Kidney capillary endothelial cell (primary cell): ENCODE results near the gene VIPR2.
"Not testable (repeated sequence)": the region's sequence is repeated elsewhere in the genome, so short reads cannot be mapped to it uniquely, and the experiment has no call there.

Experiments used
- DNase-seq: peaks from one replicate; pipeline ENCODE4 v3.0.0-alpha.2; 2018; ENCODE audit warnings: low spot score

The VIPR2 gene

GRCh38 chr7:159091480-159092475 is 52.9 kb downstream of the VIPR2 start:
- no peak for DNase-seq

GRCh38 chr7:159091041-159091440 is 53.6 kb downstream of the VIPR2 start:
- no peak for DNase-seq

- DNase-seq = no peak
These were observed 56.4 kb downstream of the VIPR2 start for GRCh38 chr7:159088016-159088865.

DNA sequence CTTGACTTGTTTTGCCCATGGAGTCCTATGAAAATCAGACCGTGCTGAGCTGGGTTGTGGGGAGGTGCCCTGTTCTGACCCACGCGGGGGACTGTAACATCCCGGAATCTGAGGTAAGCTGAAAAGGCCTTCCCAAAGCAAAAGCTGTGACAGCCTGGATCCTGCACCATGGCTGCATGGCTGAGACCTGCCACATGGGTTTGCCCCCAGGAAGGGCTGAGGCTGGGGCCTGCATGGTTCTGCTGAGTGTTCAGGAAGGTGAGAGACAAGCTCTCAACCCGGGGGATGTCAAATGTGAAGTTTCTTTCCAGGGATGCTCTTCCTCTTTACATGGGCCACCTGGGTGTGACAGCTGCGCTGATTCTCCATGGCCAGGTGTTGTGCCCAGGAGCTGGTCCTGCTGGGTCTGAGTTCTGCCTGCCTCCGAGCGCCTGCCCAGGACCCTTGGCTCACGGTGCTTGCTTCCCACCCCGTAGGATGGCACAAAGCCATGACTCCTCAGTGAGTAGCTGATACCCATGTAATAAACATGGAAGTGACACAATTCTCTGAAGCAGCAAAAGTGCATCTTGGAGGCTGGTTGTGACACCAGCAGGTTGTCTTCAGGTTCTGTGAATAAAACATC is 58.3 kb downstream of the VIPR2 start:
- no peak for DNase-seq

DNA sequence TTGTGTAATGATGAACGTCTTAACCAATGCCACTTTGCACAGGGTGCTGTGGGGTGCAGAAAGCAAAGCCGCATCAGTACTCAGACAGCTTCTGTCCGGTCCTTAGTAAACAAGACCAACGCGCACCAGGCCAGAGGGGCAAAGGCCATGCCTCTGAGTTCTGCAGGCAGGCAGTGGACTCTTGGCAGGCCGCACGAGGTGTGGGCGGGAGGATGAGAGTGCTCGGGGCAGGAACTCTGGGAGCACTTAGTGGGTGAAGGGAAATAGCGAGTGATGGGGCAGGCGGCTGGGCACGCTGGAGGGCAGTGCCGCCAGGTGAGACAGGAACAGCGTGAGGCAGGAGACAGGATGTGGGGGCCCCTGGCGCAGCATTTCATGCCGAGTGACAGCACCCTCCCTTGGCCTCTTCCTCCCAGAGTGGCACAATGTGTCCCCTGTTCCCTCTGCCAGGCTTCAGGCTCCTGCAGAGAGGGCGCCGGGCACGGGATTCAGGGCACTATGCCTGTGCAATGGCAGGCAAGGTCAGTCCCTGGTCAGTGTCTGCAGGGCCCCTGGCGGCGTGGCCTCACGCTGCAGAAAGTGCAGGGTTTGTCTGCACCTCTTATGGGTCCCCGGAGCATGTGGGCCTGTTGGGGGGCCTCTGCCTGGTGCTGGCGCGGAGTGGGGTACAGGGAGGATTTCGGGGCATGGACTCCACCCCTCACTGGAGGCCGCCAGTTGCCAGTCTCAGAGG is 60.4 kb downstream of the VIPR2 start:
- no peak for DNase-seq

GRCh38 chr7:159083698-159084068 is 61.0 kb downstream of the VIPR2 start:
- no peak for DNase-seq

DNA sequence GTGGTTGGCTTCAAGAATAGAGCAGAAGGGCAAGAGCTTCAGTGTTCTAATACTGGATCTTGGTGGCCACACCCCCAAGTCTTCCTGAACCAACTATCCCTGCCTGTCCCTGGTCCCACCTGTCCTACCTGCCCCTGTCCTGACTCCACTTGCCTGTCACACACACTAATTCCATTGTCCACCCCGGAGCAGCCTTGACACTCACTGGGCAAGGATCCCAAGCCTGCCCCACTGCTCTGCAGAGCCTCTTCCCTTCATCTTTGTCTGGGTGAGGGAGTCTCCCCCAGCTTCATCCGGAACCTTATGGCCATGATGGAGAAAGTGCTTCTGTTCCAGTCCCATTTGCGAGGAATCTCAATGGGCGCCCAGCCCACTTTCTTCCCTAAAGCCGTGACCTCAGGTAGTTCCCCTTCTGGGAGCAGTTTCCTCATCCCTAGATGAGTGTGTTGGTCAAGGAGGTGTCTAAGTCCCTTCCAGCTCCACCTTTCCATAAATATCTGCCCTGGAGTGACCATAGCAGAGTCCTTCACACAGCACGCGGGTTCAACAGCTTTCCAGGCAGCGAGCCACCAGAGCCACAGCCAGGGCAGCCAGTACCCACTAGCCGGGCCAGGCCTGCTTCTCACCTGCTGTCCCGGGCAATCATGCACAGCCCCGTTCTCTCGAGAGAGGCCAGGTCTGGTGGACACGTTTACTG is 61.5 kb downstream of the VIPR2 start:
- DNase-seq = no peak

DNA sequence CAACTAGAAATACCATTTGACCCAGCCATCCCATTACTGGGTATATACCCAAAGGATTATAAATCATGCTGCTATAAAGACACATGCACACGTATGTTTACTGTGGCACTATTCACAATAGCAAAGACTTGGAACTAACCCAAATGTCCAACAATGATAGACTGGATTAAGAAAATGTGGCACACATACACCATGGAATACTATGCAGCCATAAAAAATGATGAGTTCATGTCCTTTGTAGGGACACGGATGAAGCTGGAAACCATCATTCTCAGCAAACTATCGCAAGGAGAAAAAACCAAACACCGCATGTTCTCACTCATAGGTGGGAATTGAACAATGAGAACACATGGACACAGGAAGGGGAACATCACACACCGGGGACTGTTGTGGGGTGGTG is 62.6 kb downstream of the VIPR2 start:
- not testable (repeated sequence) for DNase-seq

- DNase-seq = no peak
These were observed 65.8 kb downstream of the VIPR2 start for GRCh38 chr7:159078911-159079270.

- DNase-seq = no peak
These were observed 66.3 kb downstream of the VIPR2 start for GRCh38 chr7:159078193-159078910.

- no peak for DNase-seq
These were observed 68.3 kb downstream of the VIPR2 start for GRCh38 chr7:159076333-159076732.

DNA sequence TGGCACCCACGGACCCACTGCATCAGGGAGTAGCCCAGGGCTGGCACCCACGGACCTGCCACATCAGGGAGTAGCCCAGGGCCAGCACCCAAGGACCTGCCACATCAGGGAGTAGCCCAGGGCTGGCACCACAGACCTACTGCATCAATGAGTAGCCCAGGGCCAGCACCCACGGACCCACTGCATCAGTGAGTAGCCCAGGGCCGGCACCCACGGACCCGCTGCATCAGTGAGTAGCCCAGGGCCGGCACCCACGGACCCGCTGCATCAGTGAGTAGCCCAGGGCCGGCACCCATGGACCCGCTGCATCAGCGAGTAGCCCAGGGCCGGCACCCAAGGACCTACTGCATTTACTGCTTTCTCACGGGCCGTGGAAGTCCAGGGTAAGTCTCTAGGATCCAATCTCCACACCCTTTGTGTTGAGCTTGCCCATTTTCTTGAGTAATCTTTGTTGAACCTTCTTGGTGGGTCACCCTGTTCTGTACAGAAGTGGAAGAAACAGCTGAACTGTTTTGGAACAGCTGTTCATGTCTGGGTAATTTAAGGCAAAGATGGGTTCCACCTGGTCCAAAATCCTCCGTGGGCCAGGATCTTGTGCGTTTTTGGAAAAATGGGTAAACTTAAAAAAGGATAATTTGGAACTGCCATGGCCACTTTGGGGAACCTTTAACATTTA is 69.0 kb downstream of the VIPR2 start:
- no peak for DNase-seq

- DNase-seq = no peak
These were observed 73.4 kb downstream of the VIPR2 start for GRCh38 chr7:159071260-159071659.

- no peak for DNase-seq
These were observed 74.1 kb downstream of the VIPR2 start for GRCh38 chr7:159070431-159071148.

GRCh38 chr7:159068893-159069448 is 75.7 kb downstream of the VIPR2 start:
- no peak for DNase-seq

GRCh38 chr7:159068488-159068811 is 76.2 kb downstream of the VIPR2 start:
- DNase-seq = no peak

- no peak for DNase-seq
These were observed 76.8 kb downstream of the VIPR2 start for GRCh38 chr7:159067576-159068487.
